ENCODE data around the gene ZNF318.

ZNF318 gene

GRCh38 chr6:43299338-43300293, 69.8 kb downstream of the ZNF318 start:
- DNase-seq (ENCODE audit: low spot score), result no peak

GRCh38 chr6:43298565-43299337, 70.7 kb downstream of the ZNF318 start:
- no peak for DNase-seq (ENCODE audit: low spot score)

- no peak for DNase-seq (ENCODE audit: low spot score)
Observed at GRCh38 chr6:43297644-43298564, 71.5 kb downstream of the ZNF318 start, which contains the start of gene SLC22A7. SLC22A7 (plus strand) TSS chr6:43298260; CDS start chr6:43298359, 99 bp downstream.

GRCh38 chr6:43296780-43297497, 72.5 kb downstream of the ZNF318 start:
- DNase-seq (ENCODE audit: low spot score), result no peak

GRCh38 chr6:43295456-43295855, 74.0 kb downstream of the ZNF318 start:
- DNase-seq (ENCODE audit: low spot score), result no peak

- DNase-seq (ENCODE audit: low spot score), result no peak
Observed at GRCh38 chr6:43294536-43294935, 74.9 kb downstream of the ZNF318 start.

- DNase-seq (ENCODE audit: low spot score), result no peak
Observed at GRCh38 chr6:43293698-43294097, 75.7 kb downstream of the ZNF318 start.

- no peak for DNase-seq (ENCODE audit: low spot score)
Observed at GRCh38 chr6:43292763-43293318, 76.6 kb downstream of the ZNF318 start.

- no peak for DNase-seq (ENCODE audit: low spot score)
Observed at GRCh38 chr6:43292341-43292740, 77.1 kb downstream of the ZNF318 start.

- DNase-seq (ENCODE audit: low spot score), result no peak
Observed at GRCh38 chr6:43291708-43292107, 77.7 kb downstream of the ZNF318 start.

GRCh38 chr6:43290905-43291355, 78.5 kb downstream of the ZNF318 start:
- no peak for DNase-seq (ENCODE audit: low spot score)

GRCh38 chr6:43290339-43290904, 79.0 kb downstream of the ZNF318 start:
- no peak for DNase-seq (ENCODE audit: low spot score)

- DNase-seq (ENCODE audit: low spot score), result no peak
Observed at GRCh38 chr6:43287717-43288679, 81.4 kb downstream of the ZNF318 start.

- no peak for DNase-seq (ENCODE audit: low spot score)
Observed at GRCh38 chr6:43286980-43287716, 82.3 kb downstream of the ZNF318 start.

- no peak for DNase-seq (ENCODE audit: low spot score)
Observed at GRCh38 chr6:43286456-43286979, 82.9 kb downstream of the ZNF318 start.

All from NAMALWA (cell line).